Gastroesophageal sphincter (tissue), 4 donors: ENCODE data around the gene PYY. TPM values are rescaled to one million over a fixed set of nuclear protein-coding genes. Genes with fewer than 3 reads are reported as not detected.

Experiments used
- ATAC-seq: fragments of 150-250 bp; one replicate; pipeline ENCODE4 v1.9.1; 2016; ENCODE audit warnings: mild to moderate bottlenecking, moderate library complexity
- H3K27ac ChIP-seq, 4 donors: fragments of 200-600 bp; sonication (generic) in 3 of 4; 1 replicate in 3 of 4; 2 replicates in 1 of 4; pipeline ENCODE4 v1.5.1; 2016 to 2019
- H3K27me3 ChIP-seq: fragments of 200-600 bp; sonication (generic); one replicate; pipeline ENCODE4 v1.5.1; 2019
- H3K36me3 ChIP-seq, 2 donors: fragments of 200-600 bp; sonication (generic); one replicate each; pipeline ENCODE4 v1.5.1; 2019; ENCODE audit warnings: control low read depth in 1 of 2
- H3K4me1 ChIP-seq, 3 donors: fragments of 200-600 bp; sonication (generic); 1 replicate in 2 of 3; 2 replicates in 1 of 3; pipeline ENCODE4 v1.5.1; 2016 to 2019; ENCODE audit warnings: control low read depth in 2 of 3
- H3K4me3 ChIP-seq, 2 donors: fragments of 200-600 bp; sonication (generic); one replicate each; pipeline ENCODE4 v1.5.1; 2019; ENCODE audit warnings: mild to moderate bottlenecking in 1 of 2, moderate library complexity in 1 of 2
- H3K9me3 ChIP-seq, 3 donors: fragments of 200-600 bp; sonication (generic); one replicate each; pipeline ENCODE4 v1.5.1; 2017 to 2019; ENCODE audit warnings: control low read depth in 2 of 3
- CTCF ChIP-seq, 4 experiments: fragments of 200-600 bp in 2 of 4; fragments of 450-650 bp in 2 of 4; sonication (generic) in 1 of 4; IDR thresholded peaks; one replicate each; pipeline ENCODE4 v1.5.1; 2017 to 2019; ENCODE audit warnings: antibody characterized with exemption in 4 of 4, mild to moderate bottlenecking in 2 of 4, moderate library complexity in 2 of 4
- EP300 ChIP-seq: sonication (generic); formaldehyde crosslinking; IDR thresholded peaks from one replicate; pipeline ENCODE4 v1.6.1; 2017; ENCODE audit warnings: antibody characterized with exemption, mild to moderate bottlenecking
- POLR2A ChIP-seq, 2 donors: fragments of 450-650 bp; IDR thresholded peaks; one replicate each; pipeline ENCODE4 v1.6.1; 2017; ENCODE audit warnings: antibody characterized with exemption in 2 of 2, mild to moderate bottlenecking in 2 of 2, moderate library complexity in 1 of 2
- POLR2AphosphoS5 ChIP-seq: sonication (generic); formaldehyde crosslinking; IDR thresholded peaks from one replicate; pipeline ENCODE4 v1.6.1; 2017; ENCODE audit warnings: antibody characterized with exemption
- WGBS, 2 donors: methylation state at CpG; one replicate each; pipeline ENCODE4 v1.1.5; 2018; ENCODE audit warnings: low coverage in 1 of 2; 5-methylcytosine and 5-hydroxymethylcytosine counted together
- total RNA-seq, 4 donors: library from RNA; depleted of rRNA; stranded (reverse); fragments of >200 nt; gene quantifications; one replicate each; pipeline ENCODE4 v1.1.0, GENCODE V29; 2016

PYY gene
- total RNA-seq, 4 donors from 2014 or later: not detected

DNA sequence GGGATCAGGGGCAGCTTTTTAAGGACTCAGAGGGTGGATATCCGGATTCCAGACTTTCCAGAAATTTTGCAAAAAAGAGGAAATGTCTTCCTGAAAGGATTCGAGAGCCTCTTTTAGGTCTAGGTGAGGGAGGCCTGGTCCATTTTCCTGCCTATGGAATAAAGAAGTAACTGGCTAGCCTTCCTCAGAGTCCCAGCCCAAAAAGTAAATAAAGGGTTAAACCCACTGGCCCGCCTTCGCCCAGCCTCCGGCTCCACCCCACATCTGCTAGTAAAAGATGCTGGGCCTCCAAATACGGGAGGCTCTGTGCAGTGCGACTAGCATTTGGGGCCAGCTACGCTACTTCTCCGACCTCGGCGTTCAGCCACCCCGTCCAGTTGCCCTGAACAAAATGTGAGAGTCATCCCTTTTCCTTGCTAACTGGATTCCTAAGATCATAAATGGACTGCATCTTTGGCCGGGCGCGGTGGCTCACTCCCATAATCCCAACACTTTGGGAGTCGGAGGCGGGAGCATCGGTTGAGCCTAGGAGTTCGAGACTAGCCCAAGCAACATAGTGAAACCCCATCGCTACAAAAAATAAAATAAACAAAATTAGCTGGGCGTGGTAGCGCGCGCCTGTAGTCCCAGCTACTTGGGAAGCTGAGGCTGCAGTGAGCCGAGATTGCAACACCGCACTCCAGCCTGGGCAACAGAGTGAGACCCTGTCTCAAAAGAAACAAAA lies 45.6 kb downstream of the PYY start:
- TF ChIP-seq POLR2AphosphoS5 (peak; percentile 57), EP300 (no peak), POLR2A (IDR thresholded peaks at IDR 0.05) (peak in 1 of 2 donors; percentile 18)
- Histone ChIP-seq H3K36me3 (peaks cover 0 to 14% of the 10 kb centered on the region in 2 donors), H3K27ac (peak overlapping the region; percentile 86 to 96 (median 94)), H3K4me3 (peak overlapping the region; percentile 79 to 81), H3K9me3 (no peaks in the 10 kb centered on the region), H3K4me1 (peaks cover 0 to 47% (median 15%) of the 10 kb centered on the region in 3 donors), H3K27me3 (peaks cover 14% of the 10 kb centered on the region)
- WGBS, 2 donors: 9 to 16% methylated on average over 19 of the region's 26 CpGs
- peak; percentile 77 for ATAC-seq

GRCh38 chr17:43907425-43907981 lies 46.2 kb downstream of the PYY start, which contains the start of gene MPP2:
Gene MPP2, minus strand, starts transcription at chr17:43907536. Its CDS starts 3,076 bp downstream, at chr17:43904460.
- peak within 1 kb of the TSS; percentile 79 to 81 for H3K4me3 ChIP-seq
- peaks cover 0 to 49% (median 15%) of the 10 kb centered on the region in 3 donors for H3K4me1 ChIP-seq
- TF ChIP-seq POLR2A (IDR thresholded peaks at IDR 0.05) (peak; percentile 41 to 50), CTCF (IDR thresholded peaks at IDR 0.05) (peak in 3 of 4 experiments; percentile 32 to 64 (median 48)), EP300 (no peak), POLR2AphosphoS5 (peak; percentile 54)
- no peaks in the 10 kb centered on the region for H3K9me3 ChIP-seq
- 0% methylated on average over 6 to 14 of the region's 36 CpGs for WGBS, 2 donors
- peak within 1 kb of the TSS; percentile 86 to 96 (median 94) for H3K27ac ChIP-seq
- ATAC-seq: peak; percentile 66
- peaks cover 0 to 19% of the 10 kb centered on the region in 2 donors for H3K36me3 ChIP-seq
- peaks cover 13% of the 10 kb centered on the region for H3K27me3 ChIP-seq

GRCh38 chr17:43906951-43907424 lies 46.8 kb downstream of the PYY start:
- peak; percentile 24 for ATAC-seq
- Histone ChIP-seq H3K27me3 (peaks cover 13% of the 10 kb centered on the region), H3K4me3 (peak overlapping the region; percentile 79 to 81), H3K27ac (peak overlapping the region; percentile 86 to 96 (median 94)), H3K36me3 (peaks cover 0 to 23% of the 10 kb centered on the region in 2 donors), H3K4me1 (peaks cover 0 to 54% (median 15%) of the 10 kb centered on the region in 3 donors), H3K9me3 (no peaks in the 10 kb centered on the region)
- WGBS, 2 donors: 0% methylated on average over 1 of the region's 29 CpGs; no CpG with 5 or more reads in 1 of the 2 donors
- no peak for TF ChIP-seq POLR2A (IDR thresholded peaks at IDR 0.05)
- no peak for TF ChIP-seq EP300
- TF ChIP-seq CTCF (IDR thresholded peaks at IDR 0.05): no peak
- TF ChIP-seq POLR2AphosphoS5: no peak

DNA sequence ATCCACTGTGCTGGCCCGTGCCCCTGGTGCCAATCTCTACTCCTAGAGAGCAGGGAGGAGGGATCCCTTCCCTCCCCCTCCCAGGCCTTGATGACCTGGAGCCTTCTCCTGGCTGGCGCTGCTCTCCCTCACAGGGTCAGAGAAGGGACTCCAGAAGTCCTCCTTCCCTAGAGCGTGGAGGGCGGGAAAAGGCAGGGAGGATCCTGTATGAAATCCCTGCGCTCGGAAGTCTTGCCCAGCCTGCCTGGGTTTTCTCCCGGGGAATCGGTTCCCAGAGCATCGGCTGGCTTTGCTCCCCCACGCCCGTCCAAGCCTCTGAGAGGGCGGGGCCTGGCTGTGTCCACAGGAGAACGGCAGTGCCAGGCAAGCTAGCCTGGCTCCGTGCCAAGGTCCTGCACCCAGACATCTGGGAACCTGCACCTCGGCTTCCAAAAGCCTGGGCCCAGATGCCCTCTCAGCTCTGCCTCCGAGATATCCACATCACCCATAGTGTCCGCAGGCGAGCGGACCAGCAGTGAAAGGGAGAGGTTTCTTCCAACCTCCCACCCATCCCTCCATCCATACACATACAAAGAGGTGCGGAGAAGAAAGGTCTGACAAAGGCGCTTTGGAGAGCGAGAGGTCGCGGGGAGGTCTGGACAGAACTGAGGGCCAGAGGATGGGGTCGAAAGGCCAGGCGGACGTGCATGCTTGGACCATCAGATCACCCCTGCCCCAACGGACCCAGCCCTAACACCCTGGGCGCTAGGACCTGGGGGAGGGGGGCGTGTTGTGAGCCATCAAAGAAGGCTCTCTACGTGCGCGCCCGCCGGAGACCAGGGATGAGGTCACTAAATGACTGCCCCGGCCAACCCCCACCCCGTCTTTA lies 47.5 kb downstream of the PYY start:
- H3K4me1 ChIP-seq: peaks cover 0 to 61% (median 15%) of the 10 kb centered on the region in 3 donors
- TF ChIP-seq POLR2A (IDR thresholded peaks at IDR 0.05): no peak
- no peak for TF ChIP-seq EP300
- no peak for TF ChIP-seq CTCF (IDR thresholded peaks at IDR 0.05)
- no peak for TF ChIP-seq POLR2AphosphoS5
- H3K4me3 ChIP-seq: peak overlapping the region; percentile 79 to 81
- peaks cover 13% of the 10 kb centered on the region for H3K27me3 ChIP-seq
- H3K9me3 ChIP-seq: no peaks in the 10 kb centered on the region
- WGBS, 2 donors: 0% methylated on average over 3 of the region's 37 CpGs; no CpG with 5 or more reads in 1 of the 2 donors
- ATAC-seq: peak; percentile 86
- H3K36me3 ChIP-seq: peaks cover 0 to 23% of the 10 kb centered on the region in 2 donors
- peak overlapping the region; percentile 86 to 96 (median 94) for H3K27ac ChIP-seq
